Karpas-422 (cell line): ENCODE data around the gene INAFM2. TPM values are rescaled to one million over a fixed set of nuclear protein-coding genes. Genes with fewer than 3 reads are reported as not detected.
A peak's percentile ranks its signal among the peaks of the same experiment; 100 is the strongest.

ENCODE experiments used
- DNase-seq: peaks from one replicate; pipeline ENCODE4 v3.0.0-alpha.2; 2015
- H2AFZ ChIP-seq: fragments of 200-600 bp; sonication (generic); 2 replicates; pipeline ENCODE4 v1.6.1; 2014; ENCODE audit warnings: antibody characterized with exemption, low read length, mixed read lengths
- H3K27ac ChIP-seq: fragments of 200-600 bp; sonication (generic); 2 replicates; pipeline ENCODE4 v1.5.1; 2014; ENCODE audit warnings: mild to moderate bottlenecking, low read length, moderate library complexity
- H3K27me3 ChIP-seq: fragments of 200-600 bp; sonication (generic); 2 replicates; pipeline ENCODE4 v1.6.1; 2014; ENCODE audit warnings: low read length, mixed read lengths
- H3K36me3 ChIP-seq: fragments of 200-600 bp; sonication (generic); 2 replicates; pipeline ENCODE4 v1.6.1; 2014; ENCODE audit warnings: low read length, mixed read lengths; ENCODE audit not compliant: insufficient read depth
- H3K4me1 ChIP-seq: fragments of 200-600 bp; sonication (generic); 2 replicates; pipeline ENCODE4 v1.6.1; 2014; ENCODE audit warnings: mild to moderate bottlenecking, low read length, mixed read lengths
- H3K4me2 ChIP-seq: fragments of 200-600 bp; sonication (generic); 2 replicates; pipeline ENCODE4 v1.6.1; 2014; ENCODE audit warnings: low read length, low read depth, mild to moderate bottlenecking; ENCODE audit not compliant: poor library complexity, severe bottlenecking
- H3K4me3 ChIP-seq: fragments of 200-600 bp; sonication (generic); 2 replicates; pipeline ENCODE4 v1.5.1; 2014; ENCODE audit warnings: mild to moderate bottlenecking, antibody characterized with exemption, low read length, mixed read lengths
- H3K79me2 ChIP-seq: fragments of 200-600 bp; sonication (generic); 2 replicates; pipeline ENCODE4 v1.6.1; 2014; ENCODE audit warnings: mild to moderate bottlenecking, low read length, mixed read lengths
- H3K9ac ChIP-seq: fragments of 200-600 bp; sonication (generic); 2 replicates; pipeline ENCODE4 v1.6.0; 2014; ENCODE audit warnings: low read length
- H3K9me2 ChIP-seq: fragments of 200-600 bp; sonication (generic), shearing (Covaris generic); replicated peaks from 2 replicates; pipeline ENCODE4 v1.6.0; 2014; ENCODE audit warnings: mild to moderate bottlenecking, low read length, moderate library complexity; ENCODE audit not compliant: insufficient read depth
- H3K9me3 ChIP-seq: fragments of 300-700, 200-600 bp; sonication (generic); 2 replicates; pipeline ENCODE4 v1.6.1; 2014; ENCODE audit warnings: low read length, mixed read lengths
- H4K20me1 ChIP-seq: fragments of 200-600 bp; sonication (generic); 2 replicates; pipeline ENCODE4 v1.6.1; 2014; ENCODE audit warnings: mild to moderate bottlenecking, antibody characterized with exemption, low read length, low read depth; ENCODE audit not compliant: insufficient read depth
- total RNA-seq: library from RNA; depleted of rRNA; stranded (reverse); fragments of >200 nt; shearing (Covaris generic); gene quantifications from 2 replicates; pipeline ENCODE4 v1.2.3, GENCODE V29; 2014; ENCODE audit warnings: low replicate concordance

INAFM2 gene
- total RNA-seq, 1 experiment from 2014 or later: 9.2 TPM

- H3K36me3 ChIP-seq: no peaks in the 10 kb centered on the region
- H3K9ac ChIP-seq: peak overlapping the region; percentile 55
- no peak for DNase-seq
- H3K4me1 ChIP-seq: peaks cover 27% of the 10 kb centered on the region
- no peaks in the 10 kb centered on the region for H3K79me2 ChIP-seq
- no peaks in the 10 kb centered on the region for H4K20me1 ChIP-seq
- no peaks in the 10 kb centered on the region for H3K9me2 ChIP-seq
- H2AFZ ChIP-seq: peak overlapping the region; percentile 89
- H3K27me3 ChIP-seq: no peaks in the 10 kb centered on the region
- H3K27ac ChIP-seq: no peak overlapping the region
- H3K9me3 ChIP-seq: no peaks in the 10 kb centered on the region
- H3K4me3 ChIP-seq: peak overlapping the region; percentile 47; the same call in 1 of the 2 replicates
- H3K4me2 ChIP-seq: peak overlapping the region; percentile 55
Measured at GRCh38 chr15:40335938-40336743, 12.6 kb downstream of the INAFM2 start.

GRCh38 chr15:40336744-40337122, 13.2 kb downstream of the INAFM2 start:
- H3K36me3 ChIP-seq: no peaks in the 10 kb centered on the region
- peaks cover 27% of the 10 kb centered on the region for H3K4me1 ChIP-seq
- peak overlapping the region; percentile 55 for H3K9ac ChIP-seq
- H3K79me2 ChIP-seq: no peaks in the 10 kb centered on the region
- no peak overlapping the region for H3K27ac ChIP-seq
- peak overlapping the region; percentile 47; the same call in 1 of the 2 replicates for H3K4me3 ChIP-seq
- DNase-seq: peak; percentile 63
- no peaks in the 10 kb centered on the region for H4K20me1 ChIP-seq
- H2AFZ ChIP-seq: peak overlapping the region; percentile 89
- H3K4me2 ChIP-seq: peak overlapping the region; percentile 55
- H3K9me3 ChIP-seq: no peaks in the 10 kb centered on the region
- no peaks in the 10 kb centered on the region for H3K9me2 ChIP-seq
- H3K27me3 ChIP-seq: no peaks in the 10 kb centered on the region

- H3K36me3 ChIP-seq: no peaks in the 10 kb centered on the region
- H3K9me2 ChIP-seq: no peaks in the 10 kb centered on the region
- no peaks in the 10 kb centered on the region for H3K9me3 ChIP-seq
- no peak overlapping the region for H3K9ac ChIP-seq
- peak overlapping the region; percentile 18 for H3K4me2 ChIP-seq
- no peaks in the 10 kb centered on the region for H3K27me3 ChIP-seq
- H3K4me3 ChIP-seq: no peak overlapping the region
- H3K79me2 ChIP-seq: no peaks in the 10 kb centered on the region
- H3K27ac ChIP-seq: no peak overlapping the region
- no peak overlapping the region for H2AFZ ChIP-seq
- H3K4me1 ChIP-seq: peaks cover 27% of the 10 kb centered on the region
- no peak for DNase-seq
- no peaks in the 10 kb centered on the region for H4K20me1 ChIP-seq
Measured at GRCh38 chr15:40337597-40337996, 14.1 kb downstream of the INAFM2 start.

- H4K20me1 ChIP-seq: no peaks in the 10 kb centered on the region
- no peak overlapping the region for H3K9ac ChIP-seq
- H3K79me2 ChIP-seq: no peaks in the 10 kb centered on the region
- H3K36me3 ChIP-seq: no peaks in the 10 kb centered on the region
- no peaks in the 10 kb centered on the region for H3K9me3 ChIP-seq
- H3K4me2 ChIP-seq: peak overlapping the region; percentile 18
- no peak overlapping the region for H2AFZ ChIP-seq
- no peaks in the 10 kb centered on the region for H3K27me3 ChIP-seq
- H3K27ac ChIP-seq: no peak overlapping the region
- H3K9me2 ChIP-seq: no peaks in the 10 kb centered on the region
- H3K4me1 ChIP-seq: peaks cover 27% of the 10 kb centered on the region
- no peak overlapping the region for H3K4me3 ChIP-seq
- peak; percentile 92 for DNase-seq
Measured at GRCh38 chr15:40338041-40338657, 14.7 kb downstream of the INAFM2 start.

- Histone ChIP-seq H3K79me2 (no peaks in the 10 kb centered on the region), H3K27me3 (no peaks in the 10 kb centered on the region), H3K27ac (no peak overlapping the region), H3K36me3 (no peaks in the 10 kb centered on the region), H3K9me2 (no peaks in the 10 kb centered on the region), H4K20me1 (no peaks in the 10 kb centered on the region), H3K4me3 (no peak overlapping the region), H3K9ac (no peak overlapping the region), H2AFZ (no peak overlapping the region), H3K9me3 (no peaks in the 10 kb centered on the region), H3K4me2 (no peak overlapping the region), H3K4me1 (peaks cover 22% of the 10 kb centered on the region)
- no peak for DNase-seq
Measured at GRCh38 chr15:40338921-40339620, 15.6 kb downstream of the INAFM2 start.

- DNase-seq: no peak
- Histone ChIP-seq H3K27me3 (no peaks in the 10 kb centered on the region), H3K9me2 (no peaks in the 10 kb centered on the region), H3K4me1 (peaks cover 20% of the 10 kb centered on the region), H3K4me2 (no peak overlapping the region), H3K36me3 (no peaks in the 10 kb centered on the region), H4K20me1 (no peaks in the 10 kb centered on the region), H3K79me2 (no peaks in the 10 kb centered on the region), H3K9ac (no peak overlapping the region), H3K9me3 (no peaks in the 10 kb centered on the region), H2AFZ (no peak overlapping the region), H3K4me3 (no peak overlapping the region), H3K27ac (no peak overlapping the region)
Measured at GRCh38 chr15:40339621-40339945, 16.1 kb downstream of the INAFM2 start.

GRCh38 chr15:40340038-40340739, 16.7 kb downstream of the INAFM2 start:
- H2AFZ ChIP-seq: no peak overlapping the region
- no peak overlapping the region for H3K9ac ChIP-seq
- no peak overlapping the region for H3K4me2 ChIP-seq

More at GRCh38 chr15:40340038-40340739, 16.7 kb downstream of the INAFM2 start:
- no peaks in the 10 kb centered on the region for H3K36me3 ChIP-seq
- H3K9me3 ChIP-seq: no peaks in the 10 kb centered on the region
- no peak overlapping the region for H3K27ac ChIP-seq
- no peak for DNase-seq
- peaks cover 20% of the 10 kb centered on the region for H3K4me1 ChIP-seq
- H3K9me2 ChIP-seq: no peaks in the 10 kb centered on the region
- H3K79me2 ChIP-seq: no peaks in the 10 kb centered on the region
- no peaks in the 10 kb centered on the region for H3K27me3 ChIP-seq
- H4K20me1 ChIP-seq: no peaks in the 10 kb centered on the region
- no peak overlapping the region for H3K4me3 ChIP-seq
